Activated T-cell treated with anti-CD3 and anti-CD28 coated beads for 1 hour (primary cell): Measurements from ENCODE around the gene TLR5.

Experiments
- DNase-seq: peaks from one replicate; pipeline ENCODE4 v3.0.0-alpha.2; 2020; ENCODE audit warnings: low read depth

Gene TLR5

GRCh38 chr1:223147409-223147808 lies 4.4 kb upstream of the TLR5 start:
- no peak for DNase-seq

- no peak for DNase-seq
Observed at GRCh38 chr1:223146745-223147144, 3.7 kb upstream of the TLR5 start.

GRCh38 chr1:223144914-223145313 lies 1.9 kb upstream of the TLR5 start:
- DNase-seq, result no peak

GRCh38 chr1:223144431-223144830 lies 1.4 kb upstream of the TLR5 start:
- DNase-seq, result no peak

- peak; percentile 30 for DNase-seq
Observed at GRCh38 chr1:223143537-223144248, 645 bp upstream of the TLR5 start.

GRCh38 chr1:223142269-223142668 lies 779 bp downstream of the TLR5 start:
- no peak for DNase-seq

GRCh38 chr1:223140611-223141405 lies 2.2 kb downstream of the TLR5 start:
- no peak for DNase-seq

GRCh38 chr1:223137455-223138085 lies 5.5 kb downstream of the TLR5 start:
- no peak for DNase-seq

GRCh38 chr1:223136086-223136485 lies 7.0 kb downstream of the TLR5 start:
- no peak for DNase-seq

GRCh38 chr1:223135176-223135942 lies 7.7 kb downstream of the TLR5 start:
- DNase-seq, result no peak

- DNase-seq, result peak; percentile 73
Observed at GRCh38 chr1:223133824-223134435, 9.1 kb downstream of the TLR5 start.

GRCh38 chr1:223133306-223133823 lies 9.7 kb downstream of the TLR5 start:
- DNase-seq, result no peak

- peak; percentile 62 for DNase-seq
Observed at GRCh38 chr1:223129229-223129901, 13.7 kb downstream of the TLR5 start.

- DNase-seq, result no peak
Observed at GRCh38 chr1:223126741-223127140, 16.3 kb downstream of the TLR5 start.

GRCh38 chr1:223125766-223126165 lies 17.3 kb downstream of the TLR5 start:
- DNase-seq, result no peak

- DNase-seq, result no peak
Observed at GRCh38 chr1:223123011-223123610, 19.9 kb downstream of the TLR5 start.

GRCh38 chr1:223118418-223118817 lies 24.6 kb downstream of the TLR5 start:
- DNase-seq, result no peak

GRCh38 chr1:223116950-223117349 lies 26.1 kb downstream of the TLR5 start:
- no peak for DNase-seq

- DNase-seq, result no peak
Observed at GRCh38 chr1:223114871-223115270, 28.2 kb downstream of the TLR5 start.

- DNase-seq, result no peak
Observed at GRCh38 chr1:223110952-223111351, 32.1 kb downstream of the TLR5 start.
